ENCODE measurements around the gene ZBED4. TPM values are rescaled to one million over a fixed set of nuclear protein-coding genes. Genes with fewer than 3 reads are reported as not detected.

ZBED4 gene
- total RNA-seq, 1 experiment from 2014 or later: 31.5 TPM

DNA sequence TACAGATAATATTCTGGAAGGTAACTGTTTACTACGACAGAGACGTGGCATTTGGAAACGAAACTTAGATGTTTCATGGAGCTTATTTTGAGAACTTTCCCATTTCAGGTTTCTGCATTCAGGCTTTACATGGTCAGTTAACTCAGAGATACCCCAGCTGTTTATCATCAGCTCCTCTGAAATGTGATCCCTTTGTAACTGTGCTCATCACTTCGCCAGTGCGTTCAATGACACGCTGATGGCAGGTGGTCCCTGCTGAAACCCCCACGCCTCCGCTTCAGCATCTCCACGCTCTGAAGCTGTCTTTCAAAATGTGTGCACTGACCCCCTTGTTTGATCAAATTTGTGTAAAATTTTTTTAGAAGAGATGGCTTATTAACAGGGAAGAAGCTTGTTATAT is 34.1 kb downstream of the ZBED4 start:
- CTCF ChIA-PET: interaction anchor here (0.6 kb wide), 1 partner anchor 44 kb away, joined by 3 read pairs; no protein-coding TSS in a partner anchor

DNA sequence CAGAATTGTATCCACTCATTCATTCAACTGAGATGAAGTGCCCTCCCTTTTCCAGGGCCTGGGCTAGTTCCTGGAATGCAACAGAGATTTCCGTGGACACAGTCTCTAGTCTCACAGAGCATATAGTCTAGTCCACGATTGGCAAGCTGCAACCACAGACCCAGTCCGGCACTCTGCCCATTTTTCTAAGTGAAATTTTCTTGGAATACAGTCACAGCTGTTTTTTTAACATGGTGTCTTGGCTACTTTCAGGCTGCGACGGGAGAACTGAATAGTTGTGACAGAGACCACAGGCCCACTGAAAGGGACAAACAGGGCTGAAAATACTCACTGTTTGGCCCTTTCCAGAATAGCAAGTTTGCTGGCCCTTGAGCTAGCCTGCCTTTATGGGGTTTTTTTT is 35.4 kb downstream of the ZBED4 start:
- H3K27me3 ChIP-seq (replicated peaks; ENCODE audit: insufficient read depth, low read depth, low read length, poor library complexity): no peaks in the 10 kb centered on the region
- H3K27ac ChIP-seq (ENCODE audit: low read depth, low read length, poor library complexity, severe bottlenecking): no peak overlapping the region
- intact Hi-C loops (cut with micrococcal nuclease; ENCODE audit: unreplicated experiment): no loop called here
- ChIA-PET POLR2A (ENCODE audit: low non-redundant PET) (no interaction called here), CTCF (no interaction called here)
- no peaks in the 10 kb centered on the region for H3K4me1 ChIP-seq (ENCODE audit: insufficient read depth, low read length, poor library complexity, severe bottlenecking)
- no peak for TF ChIP-seq EZH2 (IDR thresholded peaks at IDR 0.05; ENCODE audit: borderline replicate concordance, low read depth, low read length, poor library complexity, severe bottlenecking)
- TF ChIP-seq, protein P1, sequence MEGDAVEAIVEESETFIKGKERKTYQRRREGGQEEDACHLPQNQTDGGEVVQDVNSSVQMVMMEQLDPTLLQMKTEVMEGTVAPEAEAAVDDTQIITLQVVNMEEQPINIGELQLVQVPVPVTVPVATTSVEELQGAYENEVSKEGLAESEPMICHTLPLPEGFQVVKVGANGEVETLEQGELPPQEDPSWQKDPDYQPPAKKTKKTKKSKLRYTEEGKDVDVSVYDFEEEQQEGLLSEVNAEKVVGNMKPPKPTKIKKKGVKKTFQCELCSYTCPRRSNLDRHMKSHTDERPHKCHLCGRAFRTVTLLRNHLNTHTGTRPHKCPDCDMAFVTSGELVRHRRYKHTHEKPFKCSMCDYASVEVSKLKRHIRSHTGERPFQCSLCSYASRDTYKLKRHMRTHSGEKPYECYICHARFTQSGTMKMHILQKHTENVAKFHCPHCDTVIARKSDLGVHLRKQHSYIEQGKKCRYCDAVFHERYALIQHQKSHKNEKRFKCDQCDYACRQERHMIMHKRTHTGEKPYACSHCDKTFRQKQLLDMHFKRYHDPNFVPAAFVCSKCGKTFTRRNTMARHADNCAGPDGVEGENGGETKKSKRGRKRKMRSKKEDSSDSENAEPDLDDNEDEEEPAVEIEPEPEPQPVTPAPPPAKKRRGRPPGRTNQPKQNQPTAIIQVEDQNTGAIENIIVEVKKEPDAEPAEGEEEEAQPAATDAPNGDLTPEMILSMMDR (conservative IDR thresholded peaks at IDR 0.05; ENCODE audit: low read depth, low read length): no peak
- DNase-seq (ENCODE audit: low spot score): no peak
- BruUV-seq (replicated peaks): no TSS peak
- H3K36me3 ChIP-seq (ENCODE audit: insufficient read depth, low read length, poor library complexity, severe bottlenecking): peaks cover 51% of the 10 kb centered on the region
- H3K9me3 ChIP-seq (ENCODE audit: low read depth, low read length, poor library complexity, severe bottlenecking): no peaks in the 10 kb centered on the region
- no peak overlapping the region for H3K4me3 ChIP-seq (ENCODE audit: low read depth, low read length, poor library complexity, severe bottlenecking)

More for the DNA sequence above, 34.1 kb downstream of the ZBED4 start:
- H3K36me3 ChIP-seq (ENCODE audit: insufficient read depth, low read length, poor library complexity, severe bottlenecking): peaks cover 54% of the 10 kb centered on the region
- no peak for TF ChIP-seq EZH2 (IDR thresholded peaks at IDR 0.05; ENCODE audit: borderline replicate concordance, low read depth, low read length, poor library complexity, severe bottlenecking)
- TF ChIP-seq, protein P1 (conservative IDR thresholded peaks at IDR 0.05; ENCODE audit: low read depth, low read length): no peak
- no peak for DNase-seq (ENCODE audit: low spot score)
- peaks cover under 1% of the 10 kb centered on the region for H3K4me1 ChIP-seq (ENCODE audit: insufficient read depth, low read length, poor library complexity, severe bottlenecking)
- intact Hi-C loops (cut with micrococcal nuclease; ENCODE audit: unreplicated experiment): no loop called here
- POLR2A ChIA-PET (ENCODE audit: low non-redundant PET): no interaction called here
- no peak overlapping the region for H3K4me3 ChIP-seq (ENCODE audit: low read depth, low read length, poor library complexity, severe bottlenecking)
- H3K27me3 ChIP-seq (replicated peaks; ENCODE audit: insufficient read depth, low read depth, low read length, poor library complexity): no peaks in the 10 kb centered on the region
- H3K27ac ChIP-seq (ENCODE audit: low read depth, low read length, poor library complexity, severe bottlenecking): no peak overlapping the region
- H3K9me3 ChIP-seq (ENCODE audit: low read depth, low read length, poor library complexity, severe bottlenecking): no peaks in the 10 kb centered on the region
- BruUV-seq (replicated peaks): no TSS peak

DNA sequence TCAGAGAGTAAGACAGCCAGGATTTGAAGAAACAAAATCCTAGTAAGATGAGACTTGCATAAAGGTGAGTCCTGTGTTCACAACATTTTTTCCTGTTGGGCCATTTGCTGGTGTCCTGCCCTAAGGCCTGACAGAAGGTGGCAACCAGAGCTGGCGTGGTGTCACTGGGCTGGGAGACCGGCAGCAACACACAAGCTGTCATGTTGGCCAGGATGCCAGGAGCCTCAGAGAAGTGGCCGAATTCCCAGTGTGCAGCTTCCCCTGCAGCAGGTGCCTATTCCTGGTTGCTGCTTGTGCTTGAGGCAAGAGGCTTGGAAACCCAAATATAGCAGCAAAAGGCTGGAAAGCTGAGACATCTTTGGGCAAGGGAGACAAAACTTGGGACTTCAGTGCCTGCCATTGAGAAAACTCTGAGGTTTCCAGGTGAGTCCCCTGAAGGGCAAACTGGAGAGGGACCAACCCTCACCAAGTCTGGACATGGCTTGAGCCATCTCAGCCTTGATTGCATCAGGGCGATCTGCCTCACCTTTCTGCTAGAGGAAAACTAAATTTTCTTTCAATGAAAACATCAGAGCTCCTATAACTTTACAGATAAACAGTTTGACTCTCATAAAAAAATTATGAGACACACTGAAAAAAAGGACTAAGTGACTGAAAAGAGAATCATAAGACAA is 38.7 kb downstream of the ZBED4 start:
- Histone ChIP-seq H3K9me3 (ENCODE audit: low read depth, low read length, poor library complexity, severe bottlenecking) (no peaks in the 10 kb centered on the region), H3K36me3 (ENCODE audit: insufficient read depth, low read length, poor library complexity, severe bottlenecking) (peaks cover 31% of the 10 kb centered on the region), H3K4me3 (ENCODE audit: low read depth, low read length, poor library complexity, severe bottlenecking) (no peak overlapping the region), H3K4me1 (ENCODE audit: insufficient read depth, low read length, poor library complexity, severe bottlenecking) (no peaks in the 10 kb centered on the region), H3K27me3 (replicated peaks; ENCODE audit: insufficient read depth, low read depth, low read length, poor library complexity) (no peaks in the 10 kb centered on the region), H3K27ac (ENCODE audit: low read depth, low read length, poor library complexity, severe bottlenecking) (no peak overlapping the region)
- intact Hi-C loops (cut with micrococcal nuclease; ENCODE audit: unreplicated experiment): no loop called here
- BruUV-seq (replicated peaks): no TSS peak
- ChIA-PET CTCF (no interaction called here), POLR2A (ENCODE audit: low non-redundant PET) (no interaction called here)
- TF ChIP-seq EZH2 (IDR thresholded peaks at IDR 0.05; ENCODE audit: borderline replicate concordance, low read depth, low read length, poor library complexity, severe bottlenecking): no peak
- TF ChIP-seq, protein P1 (conservative IDR thresholded peaks at IDR 0.05; ENCODE audit: low read depth, low read length): no peak
- DNase-seq (ENCODE audit: low spot score): no peak

Data from A673 (cell line).